ENCODE measurements around the gene VTI1A. TPM values are rescaled to one million over a fixed set of nuclear protein-coding genes. Genes with fewer than 3 reads are reported as not detected.

VTI1A gene
- total RNA-seq, 1 experiment from 2014 or later = 22.0 TPM

DNA sequence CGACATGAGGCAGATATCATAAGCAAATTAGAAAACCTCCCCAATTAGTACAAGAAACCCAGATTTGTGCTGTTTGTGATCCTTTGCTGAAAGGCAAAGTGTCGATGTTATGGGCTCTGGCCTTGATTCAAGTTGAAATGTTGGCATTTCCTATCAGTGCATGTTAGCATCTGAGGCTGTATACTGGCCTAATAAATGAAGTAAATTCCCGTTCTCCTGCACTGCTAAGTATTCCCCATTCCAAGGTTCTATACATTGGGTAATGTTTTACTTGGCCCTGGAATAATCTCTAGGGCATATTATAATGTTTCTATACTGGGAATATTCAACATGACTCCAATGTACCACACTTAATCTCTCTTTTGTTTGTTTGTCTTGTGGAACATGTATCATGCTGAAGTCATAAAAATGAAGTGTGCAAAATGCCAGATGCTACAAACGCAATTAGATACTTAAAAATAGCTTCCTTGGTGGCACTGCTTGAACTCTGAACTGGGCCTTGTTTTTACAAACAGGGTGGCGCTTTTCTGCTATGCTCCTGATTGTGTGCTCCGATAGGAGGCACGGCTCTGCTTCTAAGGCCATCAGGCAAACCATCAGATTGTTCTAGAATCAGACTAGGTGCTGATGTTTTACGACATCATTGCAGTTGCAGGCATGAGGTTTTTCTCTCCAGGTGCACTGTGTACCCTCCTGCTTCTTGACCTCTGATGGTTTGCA is 346.3 kb downstream of the VTI1A start:
- Histone ChIP-seq H3K27me3 (ENCODE audit: insufficient read depth, low read length) (no peaks in the 10 kb centered on the region), H2BK120ac (ENCODE audit: low read depth, low read length, poor library complexity, severe bottlenecking) (no peak overlapping the region), H3K79me2 (ENCODE audit: insufficient read depth, low read length) (no peaks in the 10 kb centered on the region), H4K8ac (replicated peaks; ENCODE audit: insufficient read length, low read depth, low read length) (no peak overlapping the region), H2BK12ac (ENCODE audit: insufficient read length, low read depth, low read length) (no peak overlapping the region), H2BK20ac (ENCODE audit: low read depth, low read length, poor library complexity, severe bottlenecking) (no peak overlapping the region), H2AFZ (ENCODE audit: low read length) (no peak overlapping the region), H4K5ac (ENCODE audit: insufficient read length, low read depth, low read length) (no peak overlapping the region), H3K79me1 (ENCODE audit: insufficient read depth, low read depth, low read length, poor library complexity, severe bottlenecking) (no peaks in the 10 kb centered on the region), H3K9ac (ENCODE audit: extremely low read depth, insufficient read length, low read length) (no peak overlapping the region), H3K4me1 (ENCODE audit: insufficient read depth, low read length) (peaks cover 3% of the 10 kb centered on the region; the same call in 1 of the 2 replicates), H3K14ac (ENCODE audit: insufficient read depth, low read length) (no peak overlapping the region), H3K27ac (ENCODE audit: insufficient read length, low read depth, low read length) (no peak overlapping the region), H2AK5ac (ENCODE audit: insufficient read length, low read length) (no peak overlapping the region), H2BK15ac (ENCODE audit: low read depth, low read length) (no peak overlapping the region), H4K91ac (ENCODE audit: insufficient read length, low read depth, low read length) (no peak overlapping the region), H3K18ac (ENCODE audit: insufficient read length, low read depth, low read length) (no peak overlapping the region), H3T11ph (ENCODE audit: low read length) (no peak overlapping the region), H4K20me1 (ENCODE audit: control insufficient read depth, insufficient read depth, insufficient read length) (no peaks in the 10 kb centered on the region), H3K23me2 (ENCODE audit: insufficient read length, low read depth, low read length, poor library complexity, severe bottlenecking) (no peaks in the 10 kb centered on the region), H2BK5ac (ENCODE audit: insufficient read length, low read length) (no peak overlapping the region), H3K56ac (ENCODE audit: insufficient read length, low read depth, low read length) (no peak overlapping the region), H3K23ac (ENCODE audit: insufficient read length, low read depth, low read length) (no peak overlapping the region), H3K9me3 (ENCODE audit: control insufficient read depth, low read depth, low read length) (no peaks in the 10 kb centered on the region), H3K4ac (ENCODE audit: low read depth, low read length) (no peak overlapping the region), H3K4me2 (ENCODE audit: insufficient read depth, insufficient read length, low read length) (no peak overlapping the region)
- Mint-ChIP-seq H3K27me3 (ENCODE audit: low read depth) (0 out of 2 replicates have a peak, but pooled peaks cover 2% of the 10 kb centered on the region), H3K36me3 (ENCODE audit: insufficient read depth in 1 of 3, low read depth in 3 of 3) (peaks cover 0 to 11% (median 2%) of the 10 kb centered on the region in 3 experiments; a peak in 4 of 7 replicates), H3K4me3 (no peak overlapping the region), H3K27ac (peak overlapping the region in 2 of 3 experiments; percentile 0 to 80; a peak in 3 of 7 replicates), H3K9me3 (peaks cover 0 to 5% of the 10 kb centered on the region in 2 experiments; a peak in 1 of 5 replicates), H3K4me1 (peaks cover 47 to 54% of the 10 kb centered on the region in 2 experiments)
- no peak for DNase-seq
- no CpG with 5 or more reads among the region's 8 CpGs for WGBS (ENCODE audit: extremely low coverage, insufficient read length, low lambda C conversion rate)
- TF ChIP-seq, protein P1, sequence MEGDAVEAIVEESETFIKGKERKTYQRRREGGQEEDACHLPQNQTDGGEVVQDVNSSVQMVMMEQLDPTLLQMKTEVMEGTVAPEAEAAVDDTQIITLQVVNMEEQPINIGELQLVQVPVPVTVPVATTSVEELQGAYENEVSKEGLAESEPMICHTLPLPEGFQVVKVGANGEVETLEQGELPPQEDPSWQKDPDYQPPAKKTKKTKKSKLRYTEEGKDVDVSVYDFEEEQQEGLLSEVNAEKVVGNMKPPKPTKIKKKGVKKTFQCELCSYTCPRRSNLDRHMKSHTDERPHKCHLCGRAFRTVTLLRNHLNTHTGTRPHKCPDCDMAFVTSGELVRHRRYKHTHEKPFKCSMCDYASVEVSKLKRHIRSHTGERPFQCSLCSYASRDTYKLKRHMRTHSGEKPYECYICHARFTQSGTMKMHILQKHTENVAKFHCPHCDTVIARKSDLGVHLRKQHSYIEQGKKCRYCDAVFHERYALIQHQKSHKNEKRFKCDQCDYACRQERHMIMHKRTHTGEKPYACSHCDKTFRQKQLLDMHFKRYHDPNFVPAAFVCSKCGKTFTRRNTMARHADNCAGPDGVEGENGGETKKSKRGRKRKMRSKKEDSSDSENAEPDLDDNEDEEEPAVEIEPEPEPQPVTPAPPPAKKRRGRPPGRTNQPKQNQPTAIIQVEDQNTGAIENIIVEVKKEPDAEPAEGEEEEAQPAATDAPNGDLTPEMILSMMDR (conservative IDR thresholded peaks at IDR 0.05) = no peak

All from H9 (cell line).